ENCODE results near the gene UBXN6.

Gene UBXN6

DNA sequence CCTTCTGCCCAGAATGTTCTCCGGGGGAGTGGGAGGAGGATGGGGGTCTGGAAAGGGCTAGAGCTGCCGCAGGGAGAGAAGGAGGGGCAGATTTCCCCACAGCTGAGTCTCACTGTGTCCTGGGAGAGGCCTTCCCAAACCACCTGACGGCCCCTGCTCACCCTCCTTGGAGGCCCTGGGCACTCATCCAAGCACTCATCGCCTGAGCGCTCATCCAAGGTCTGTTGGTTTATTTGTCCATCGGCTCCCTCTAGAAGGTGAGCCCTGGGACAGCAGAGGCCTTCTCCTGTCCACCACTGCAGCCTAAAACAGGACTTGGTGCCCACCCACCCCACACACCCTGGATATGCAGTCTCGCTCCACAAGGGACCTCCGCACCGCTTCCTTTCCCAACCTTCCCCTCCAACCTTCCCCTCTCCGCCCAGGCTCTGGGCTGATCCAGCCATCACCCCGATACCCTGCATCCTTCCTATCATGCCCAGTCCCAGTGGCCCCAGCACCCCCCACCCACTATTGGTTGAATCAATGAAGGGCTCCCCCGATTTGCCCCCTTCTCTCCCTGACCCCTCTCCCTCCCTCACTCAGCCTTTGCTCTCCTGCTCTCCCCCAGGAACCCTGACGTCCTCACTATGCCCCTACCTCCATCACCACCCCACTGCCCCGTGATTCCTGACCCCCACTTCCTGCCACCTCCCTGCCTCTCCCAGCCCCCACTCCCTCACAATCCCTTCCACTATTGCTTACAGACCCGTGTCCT is 1.7 kb downstream of the UBXN6 start:
- DNase-seq (ENCODE audit: low read depth) = peak; percentile 16
- peak overlapping the region; percentile 84 for H3K4me3 ChIP-seq (ENCODE audit: low read length)
- TF ChIP-seq CTCF (IDR thresholded peaks at IDR 0.05; ENCODE audit: insufficient read depth, low read depth, low read length, missing control alignments) = no peak

- peak; percentile 78 for DNase-seq (ENCODE audit: low read depth)
- no peak for TF ChIP-seq CTCF (IDR thresholded peaks at IDR 0.05; ENCODE audit: insufficient read depth, low read depth, low read length, missing control alignments)
- no peak overlapping the region for H3K4me3 ChIP-seq (ENCODE audit: low read length)
Measured at GRCh38 chr19:4454747-4455718, 2.6 kb downstream of the UBXN6 start.

GRCh38 chr19:4453232-4454179 is 4.1 kb downstream of the UBXN6 start:
- no peak for DNase-seq (ENCODE audit: low read depth)
- H3K4me3 ChIP-seq (ENCODE audit: low read length) = no peak overlapping the region
- TF ChIP-seq CTCF (IDR thresholded peaks at IDR 0.05; ENCODE audit: insufficient read depth, low read depth, low read length, missing control alignments) = no peak

- no peak for DNase-seq (ENCODE audit: low read depth)
- no peak overlapping the region for H3K4me3 ChIP-seq (ENCODE audit: low read length)
- no peak for TF ChIP-seq CTCF (IDR thresholded peaks at IDR 0.05; ENCODE audit: insufficient read depth, low read depth, low read length, missing control alignments)
Measured at GRCh38 chr19:4452230-4452990, 5.2 kb downstream of the UBXN6 start.

- TF ChIP-seq CTCF (IDR thresholded peaks at IDR 0.05; ENCODE audit: insufficient read depth, low read depth, low read length, missing control alignments) = no peak
- DNase-seq (ENCODE audit: low read depth) = no peak
- no peak overlapping the region for H3K4me3 ChIP-seq (ENCODE audit: low read length)
Measured at GRCh38 chr19:4449639-4450028, 8.0 kb downstream of the UBXN6 start.
